BJ (cell line): ENCODE measurements around the gene OR51E1. TPM values are rescaled to one million over a fixed set of nuclear protein-coding genes. Genes with fewer than 3 reads are reported as not detected.

Experiments
- CTCF ChIA-PET: fragments of 350-600 bp; formaldehyde crosslinking; extraction: SDS; loops from one replicate; lab custom pipeline; 2021; ENCODE audit warnings: antibody characterized with exemption, inconsistent platforms; lab: Yijun Ruan, JAX
- POLR2A ChIA-PET: fragments of 300-600 bp; sonication (Branson Sonifier 250); formaldehyde crosslinking; extraction: SDS; loops from one replicate; lab custom pipeline; 2021; ENCODE audit warnings: antibody characterized with exemption; lab: Charles Lee
- DNase-seq: peaks from one replicate; pipeline ENCODE4 v3.0.0-alpha.2; 2011; ENCODE audit warnings: low read depth
- H3K27me3 ChIP-seq: 2 replicates; pipeline ENCODE4 v1.6.0; 2011; ENCODE audit warnings: low read length; ENCODE audit not compliant: control insufficient read depth, insufficient read depth
- H3K36me3 ChIP-seq: 2 replicates; pipeline ENCODE4 v1.5.1; 2011; ENCODE audit warnings: low read length; ENCODE audit not compliant: control insufficient read depth, insufficient read depth
- H3K4me3 ChIP-seq: 2 replicates; pipeline ENCODE4 v1.5.1; 2011; ENCODE audit warnings: low read depth, mild to moderate bottlenecking, control low read depth, low read length
- CTCF ChIP-seq: IDR thresholded peaks from 2 replicates; pipeline ENCODE4 v1.5.1; 2011; ENCODE audit warnings: low read depth, mild to moderate bottlenecking, control low read depth, inconsistent platforms, low read length, moderate library complexity; ENCODE audit not compliant: insufficient read depth
- polyA plus RNA-seq: library from polyadenylated mRNA; depleted of rRNA; stranded (reverse); fragments of >200 nt; gene quantifications from 2 replicates; pipeline ENCODE4 v1.2.3, GENCODE V29; 2011

The OR51E1 gene
- polyA plus RNA-seq, 1 experiment = not detected

GRCh38 chr11:4672470-4672869 is 28.7 kb downstream of the OR51E1 start:
- TF ChIP-seq CTCF = no peak
- ChIA-PET CTCF (no interaction called here), POLR2A (interaction anchor here (0.7 kb wide), 1 partner anchor 36 kb away, joined by 3 read pairs; no protein-coding TSS in a partner anchor)
- no peaks in the 10 kb centered on the region for H3K36me3 ChIP-seq
- H3K4me3 ChIP-seq = no peak overlapping the region
- no peak for DNase-seq
- no peaks in the 10 kb centered on the region for H3K27me3 ChIP-seq

GRCh38 chr11:4673781-4674180 is 30.0 kb downstream of the OR51E1 start:
- ChIA-PET CTCF (no interaction called here), POLR2A (no interaction called here)
- DNase-seq = no peak
- Histone ChIP-seq H3K36me3 (no peaks in the 10 kb centered on the region), H3K27me3 (no peaks in the 10 kb centered on the region), H3K4me3 (no peak overlapping the region)
- TF ChIP-seq CTCF = no peak

- no peak for DNase-seq
- CTCF ChIA-PET = no interaction called here
- H3K4me3 ChIP-seq = no peak overlapping the region
- POLR2A ChIA-PET = no interaction called here
- no peak for TF ChIP-seq CTCF
- H3K27me3 ChIP-seq = no peaks in the 10 kb centered on the region
- no peaks in the 10 kb centered on the region for H3K36me3 ChIP-seq
These were observed 34.2 kb downstream of the OR51E1 start for GRCh38 chr11:4677948-4678347.

- CTCF ChIA-PET = no interaction called here
- DNase-seq = no peak
- Histone ChIP-seq H3K36me3 (no peaks in the 10 kb centered on the region), H3K27me3 (no peaks in the 10 kb centered on the region), H3K4me3 (no peak overlapping the region)
- POLR2A ChIA-PET = no interaction called here
- no peak for TF ChIP-seq CTCF
These were observed 36.6 kb downstream of the OR51E1 start for GRCh38 chr11:4680341-4680740.

GRCh38 chr11:4682623-4683419 is 39.0 kb downstream of the OR51E1 start:
- Histone ChIP-seq H3K36me3 (no peaks in the 10 kb centered on the region), H3K4me3 (no peak overlapping the region), H3K27me3 (no peaks in the 10 kb centered on the region)
- no peak for TF ChIP-seq CTCF
- ChIA-PET CTCF (no interaction called here), POLR2A (no interaction called here)
- DNase-seq = no peak
